ENCODE measurements around the gene ZCCHC24. TPM values are rescaled to one million over a fixed set of nuclear protein-coding genes. Genes with fewer than 3 reads are reported as not detected.

The ZCCHC24 gene
- total RNA-seq, 2 donors from 2014 or later = 14.0 to 19.8 TPM

DNA sequence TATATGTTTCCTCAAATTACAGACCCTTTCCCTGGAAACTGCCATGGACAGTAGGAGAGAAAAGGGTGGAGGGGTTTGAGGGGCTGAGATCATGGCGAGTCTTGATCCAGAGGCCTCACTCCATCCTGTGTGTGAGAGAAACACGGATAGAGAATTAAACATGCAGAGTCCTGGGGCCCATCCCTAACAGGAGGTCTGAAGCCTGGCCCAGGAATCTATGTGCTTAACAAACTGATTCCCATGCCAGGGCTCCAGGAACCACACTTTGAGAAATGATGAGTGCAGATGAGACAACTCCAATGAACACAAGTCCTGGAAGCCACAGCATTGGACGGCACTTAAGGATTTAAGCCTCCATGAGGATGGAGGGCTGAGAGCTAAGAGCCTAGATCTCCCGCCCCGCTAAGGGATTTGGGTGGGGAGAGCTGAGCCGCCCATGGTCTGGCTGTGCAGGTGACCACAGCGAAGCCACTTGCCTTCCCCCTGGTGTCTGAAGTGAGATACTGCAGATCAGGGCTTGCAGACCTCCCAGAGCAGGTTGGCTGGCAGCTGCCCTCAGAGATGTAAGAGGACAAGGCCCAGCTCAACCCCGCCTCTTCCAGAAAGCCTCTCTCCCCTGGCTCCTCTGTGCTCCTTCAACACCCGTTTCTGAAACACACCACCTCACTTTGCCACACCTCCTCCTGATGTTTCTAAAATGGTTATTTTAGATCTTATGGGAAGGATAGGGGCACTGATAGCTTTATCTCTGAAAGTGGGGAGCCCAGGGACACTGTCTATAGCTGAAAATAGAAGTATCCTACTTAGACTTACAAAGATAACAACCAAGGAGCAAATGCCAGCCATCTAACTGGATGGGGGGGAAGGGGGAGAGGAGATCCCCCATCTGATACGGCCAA is 42.1 kb upstream of the ZCCHC24 start:
- ATAC-seq = peak; percentile 69
- intact Hi-C loops (cut with DNase I) = no loop called here
- Histone ChIP-seq H3K36me3 (replicated peaks in 1 of 2; ENCODE audit: insufficient read depth in 1 of 2, low read depth in 2 of 2) (no peaks in the 10 kb centered on the region), H3K4me1 (no peaks in the 10 kb centered on the region), H3K4me3 (no peak overlapping the region), H3K27ac (peak overlapping the region in 1 of 4 donors; percentile 41), H3K27me3 (no peaks in the 10 kb centered on the region), H3K9me3 (no peaks in the 10 kb centered on the region)
- TF ChIP-seq POLR2A (IDR thresholded peaks at IDR 0.05) = no peak
- TF ChIP-seq, protein P1, sequence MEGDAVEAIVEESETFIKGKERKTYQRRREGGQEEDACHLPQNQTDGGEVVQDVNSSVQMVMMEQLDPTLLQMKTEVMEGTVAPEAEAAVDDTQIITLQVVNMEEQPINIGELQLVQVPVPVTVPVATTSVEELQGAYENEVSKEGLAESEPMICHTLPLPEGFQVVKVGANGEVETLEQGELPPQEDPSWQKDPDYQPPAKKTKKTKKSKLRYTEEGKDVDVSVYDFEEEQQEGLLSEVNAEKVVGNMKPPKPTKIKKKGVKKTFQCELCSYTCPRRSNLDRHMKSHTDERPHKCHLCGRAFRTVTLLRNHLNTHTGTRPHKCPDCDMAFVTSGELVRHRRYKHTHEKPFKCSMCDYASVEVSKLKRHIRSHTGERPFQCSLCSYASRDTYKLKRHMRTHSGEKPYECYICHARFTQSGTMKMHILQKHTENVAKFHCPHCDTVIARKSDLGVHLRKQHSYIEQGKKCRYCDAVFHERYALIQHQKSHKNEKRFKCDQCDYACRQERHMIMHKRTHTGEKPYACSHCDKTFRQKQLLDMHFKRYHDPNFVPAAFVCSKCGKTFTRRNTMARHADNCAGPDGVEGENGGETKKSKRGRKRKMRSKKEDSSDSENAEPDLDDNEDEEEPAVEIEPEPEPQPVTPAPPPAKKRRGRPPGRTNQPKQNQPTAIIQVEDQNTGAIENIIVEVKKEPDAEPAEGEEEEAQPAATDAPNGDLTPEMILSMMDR (IDR thresholded peaks at IDR 0.05) = peak; percentile 57 to 75 (median 69)
- peak; percentile 55 to 72 (median 68) for DNase-seq
- WGBS, 2 donors = 35 to 36% methylated on average over 10 of the region's 10 CpGs

GRCh38 chr10:79484476-79484875 is 39.1 kb upstream of the ZCCHC24 start:
- 84 to 88% methylated on average over 6 of the region's 6 CpGs for WGBS, 2 donors
- no peak for ATAC-seq
- intact Hi-C loops (cut with DNase I) = loop anchor here (5.0 kb wide), 1 partner anchor 107 kb away; no protein-coding TSS in a partner anchor
- Histone ChIP-seq H3K36me3 (replicated peaks in 1 of 2; ENCODE audit: insufficient read depth in 1 of 2, low read depth in 2 of 2) (no peaks in the 10 kb centered on the region), H3K27ac (no peak overlapping the region), H3K4me3 (no peak overlapping the region), H3K9me3 (no peaks in the 10 kb centered on the region), H3K27me3 (no peaks in the 10 kb centered on the region), H3K4me1 (no peaks in the 10 kb centered on the region)
- DNase-seq = no peak
- TF ChIP-seq, protein P1 (IDR thresholded peaks at IDR 0.05) = no peak
- no peak for TF ChIP-seq POLR2A (IDR thresholded peaks at IDR 0.05)

DNA sequence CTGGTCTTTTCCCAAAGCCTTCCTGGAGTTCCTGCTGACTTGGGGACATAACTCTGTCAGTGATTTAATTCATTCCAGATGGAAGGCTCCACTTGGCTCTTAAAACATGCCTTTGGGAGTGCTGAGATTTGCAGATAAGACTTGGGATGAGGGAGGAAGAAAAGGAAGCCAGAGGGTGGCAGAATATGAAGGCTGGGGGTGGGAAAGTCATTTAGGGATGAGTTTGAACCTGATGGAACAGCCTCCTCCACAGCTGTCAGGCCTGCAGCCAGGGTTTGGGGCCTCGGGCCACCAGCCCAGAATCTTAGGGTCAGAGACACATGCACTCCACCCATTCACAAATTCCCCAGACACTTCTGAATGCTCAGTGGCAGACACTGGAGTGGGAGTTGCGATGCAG is 38.5 kb upstream of the ZCCHC24 start:
- Histone ChIP-seq H3K9me3 (no peaks in the 10 kb centered on the region), H3K4me3 (no peak overlapping the region), H3K4me1 (no peaks in the 10 kb centered on the region), H3K36me3 (replicated peaks in 1 of 2; ENCODE audit: insufficient read depth in 1 of 2, low read depth in 2 of 2) (no peaks in the 10 kb centered on the region), H3K27ac (peak overlapping the region in 1 of 4 donors; percentile 31), H3K27me3 (no peaks in the 10 kb centered on the region)
- WGBS, 2 donors = 86 to 93% methylated on average over 2 of the region's 2 CpGs
- no peak for TF ChIP-seq POLR2A (IDR thresholded peaks at IDR 0.05)
- TF ChIP-seq, protein P1 (IDR thresholded peaks at IDR 0.05) = no peak
- ATAC-seq (peak; percentile 48), DNase-seq (peak in 1 of 4 donors; percentile 41)
- intact Hi-C loops (cut with DNase I) = loop anchor here (5.0 kb wide), 1 partner anchor 107 kb away; no protein-coding TSS in a partner anchor

GRCh38 chr10:79483299-79483698 is 37.9 kb upstream of the ZCCHC24 start:
- Histone ChIP-seq H3K4me1 (no peaks in the 10 kb centered on the region), H3K36me3 (replicated peaks in 1 of 2; ENCODE audit: insufficient read depth in 1 of 2, low read depth in 2 of 2) (no peaks in the 10 kb centered on the region), H3K9me3 (no peaks in the 10 kb centered on the region), H3K27ac (peak overlapping the region in 1 of 4 donors; percentile 31), H3K27me3 (no peaks in the 10 kb centered on the region), H3K4me3 (no peak overlapping the region)
- TF ChIP-seq, protein P1 (IDR thresholded peaks at IDR 0.05) = no peak
- no peak for TF ChIP-seq POLR2A (IDR thresholded peaks at IDR 0.05)
- DNase-seq = no peak
- no peak for ATAC-seq
- WGBS, 2 donors = 71 to 75% methylated on average over 3 of the region's 3 CpGs
- intact Hi-C loops (cut with DNase I) = loop anchor here (5.0 kb wide), 1 partner anchor 106 kb away; no protein-coding TSS in a partner anchor
